T-helper 1 cell treated with Interleukin-12 subunit alpha and Interleukin-12 subunit beta and Interleukin-4 antibody, amounts not matched to agents 30 μg/mL and 1 μg/mL, for 36 hours (primary cell): ENCODE data around the gene RBM38.
A peak's percentile ranks its signal among the peaks of the same experiment; 100 is the strongest.
"Not testable (repeated sequence)": the region's sequence is repeated elsewhere in the genome, so short reads cannot be mapped to it uniquely, and the experiment has no call there.

Experiments
- H3K27ac Mint-ChIP-seq: one replicate; pipeline ENCODE4 v1.8.0; 2021; ENCODE audit warnings: mild to moderate bottlenecking, mixed read lengths
- H3K27me3 Mint-ChIP-seq: one replicate; pipeline ENCODE4 v1.8.0; 2021; ENCODE audit warnings: low read depth, mixed read lengths
- H3K36me3 Mint-ChIP-seq: one replicate; pipeline ENCODE4 v1.8.0; 2021; ENCODE audit warnings: low read depth, mixed read lengths
- H3K4me1 Mint-ChIP-seq: one replicate; pipeline ENCODE4 v1.8.0; 2021; ENCODE audit warnings: low read depth, mixed read lengths
- H3K4me3 Mint-ChIP-seq: one replicate; pipeline ENCODE4 v1.8.0; 2021; ENCODE audit warnings: mild to moderate bottlenecking, moderate library complexity, mixed read lengths
- H3K9me3 Mint-ChIP-seq: one replicate; pipeline ENCODE4 v1.8.0; 2021; ENCODE audit warnings: mixed read lengths

The RBM38 gene

GRCh38 chr20:57422254-57422653 is 31.1 kb downstream of the RBM38 start:
- Mint-ChIP-seq H3K4me1 (peaks cover 13% of the 10 kb centered on the region), H3K9me3 (no peaks in the 10 kb centered on the region), H3K36me3 (no peaks in the 10 kb centered on the region), H3K4me3 (no peak overlapping the region), H3K27ac (no peak overlapping the region), H3K27me3 (peaks cover 17% of the 10 kb centered on the region)

GRCh38 chr20:57425150-57426013 is 34.2 kb downstream of the RBM38 start:
- H3K9me3 Mint-ChIP-seq, result no peaks in the 10 kb centered on the region
- peaks cover 4% of the 10 kb centered on the region for H3K27me3 Mint-ChIP-seq
- no peak overlapping the region for H3K27ac Mint-ChIP-seq
- H3K4me3 Mint-ChIP-seq, result no peak overlapping the region
- peaks cover 17% of the 10 kb centered on the region for H3K4me1 Mint-ChIP-seq
- no peaks in the 10 kb centered on the region for H3K36me3 Mint-ChIP-seq

- no peak overlapping the region for H3K4me3 Mint-ChIP-seq
- peaks cover 19% of the 10 kb centered on the region for H3K4me1 Mint-ChIP-seq
- H3K27me3 Mint-ChIP-seq, result peaks cover 4% of the 10 kb centered on the region
- no peak overlapping the region for H3K27ac Mint-ChIP-seq
- no peaks in the 10 kb centered on the region for H3K36me3 Mint-ChIP-seq
- H3K9me3 Mint-ChIP-seq, result no peaks in the 10 kb centered on the region
These were observed 35.1 kb downstream of the RBM38 start for GRCh38 chr20:57426271-57426689.

- H3K27ac Mint-ChIP-seq, result no peak overlapping the region
- H3K36me3 Mint-ChIP-seq, result no peaks in the 10 kb centered on the region
- H3K4me3 Mint-ChIP-seq, result no peak overlapping the region
- H3K4me1 Mint-ChIP-seq, result peaks cover 22% of the 10 kb centered on the region
- H3K27me3 Mint-ChIP-seq, result peaks cover 4% of the 10 kb centered on the region
- no peaks in the 10 kb centered on the region for H3K9me3 Mint-ChIP-seq
These were observed 35.6 kb downstream of the RBM38 start for GRCh38 chr20:57426831-57427230.

- H3K27me3 Mint-ChIP-seq, result peaks cover 4% of the 10 kb centered on the region
- H3K4me1 Mint-ChIP-seq, result peaks cover 36% of the 10 kb centered on the region
- H3K36me3 Mint-ChIP-seq, result no peaks in the 10 kb centered on the region
- no peak overlapping the region for H3K4me3 Mint-ChIP-seq
- no peak overlapping the region for H3K27ac Mint-ChIP-seq
- no peaks in the 10 kb centered on the region for H3K9me3 Mint-ChIP-seq
These were observed 37.3 kb downstream of the RBM38 start for GRCh38 chr20:57428324-57429158.

GRCh38 chr20:57429159-57429496 is 37.9 kb downstream of the RBM38 start:
- H3K36me3 Mint-ChIP-seq, result peaks cover 4% of the 10 kb centered on the region
- peaks cover 4% of the 10 kb centered on the region for H3K27me3 Mint-ChIP-seq
- H3K4me1 Mint-ChIP-seq, result peaks cover 40% of the 10 kb centered on the region
- no peak overlapping the region for H3K4me3 Mint-ChIP-seq
- H3K9me3 Mint-ChIP-seq, result no peaks in the 10 kb centered on the region
- no peak overlapping the region for H3K27ac Mint-ChIP-seq

- H3K4me3 Mint-ChIP-seq, result no peak overlapping the region
- H3K36me3 Mint-ChIP-seq, result peaks cover 4% of the 10 kb centered on the region
- H3K27me3 Mint-ChIP-seq, result peaks cover under 1% of the 10 kb centered on the region
- H3K4me1 Mint-ChIP-seq, result peaks cover 43% of the 10 kb centered on the region
- H3K9me3 Mint-ChIP-seq, result no peaks in the 10 kb centered on the region
- H3K27ac Mint-ChIP-seq, result no peak overlapping the region
These were observed 38.5 kb downstream of the RBM38 start for GRCh38 chr20:57429580-57430200.

GRCh38 chr20:57430201-57430596 is 39.0 kb downstream of the RBM38 start:
- not testable (repeated sequence) for H3K4me3 Mint-ChIP-seq, H3K27ac Mint-ChIP-seq
- H3K4me1 Mint-ChIP-seq, result peaks cover 43% of the 10 kb centered on the region

GRCh38 chr20:57431539-57431835 is 40.3 kb downstream of the RBM38 start:
- Mint-ChIP-seq H3K27me3 (no peaks in the 10 kb centered on the region), H3K9me3 (no peaks in the 10 kb centered on the region), H3K27ac (peak overlapping the region; percentile 55), H3K4me3 (no peak overlapping the region), H3K36me3 (peaks cover 4% of the 10 kb centered on the region), H3K4me1 (peaks cover 45% of the 10 kb centered on the region)

More at GRCh38 chr20:57430201-57430596, 39.0 kb downstream of the RBM38 start:
- not testable (repeated sequence) for H3K27me3 Mint-ChIP-seq, H3K36me3 Mint-ChIP-seq, H3K9me3 Mint-ChIP-seq

GRCh38 chr20:57432480-57432861 is 41.3 kb downstream of the RBM38 start:
- Mint-ChIP-seq H3K4me1 (peaks cover 47% of the 10 kb centered on the region), H3K36me3 (peaks cover 4% of the 10 kb centered on the region), H3K27ac (peak overlapping the region; percentile 80), H3K27me3 (no peaks in the 10 kb centered on the region), H3K9me3 (no peaks in the 10 kb centered on the region), H3K4me3 (peak overlapping the region; percentile 48)

GRCh38 chr20:57432862-57433491 is 41.8 kb downstream of the RBM38 start:
- Mint-ChIP-seq H3K4me1 (peaks cover 47% of the 10 kb centered on the region), H3K9me3 (no peaks in the 10 kb centered on the region), H3K27me3 (no peaks in the 10 kb centered on the region), H3K36me3 (peaks cover 4% of the 10 kb centered on the region), H3K4me3 (peak overlapping the region; percentile 48), H3K27ac (peak overlapping the region; percentile 80)

- Mint-ChIP-seq H3K27me3 (no peaks in the 10 kb centered on the region), H3K27ac (peak overlapping the region; percentile 80), H3K4me1 (peaks cover 48% of the 10 kb centered on the region), H3K4me3 (peak overlapping the region; percentile 41), H3K36me3 (peaks cover 4% of the 10 kb centered on the region), H3K9me3 (no peaks in the 10 kb centered on the region)
These were observed 42.6 kb downstream of the RBM38 start for GRCh38 chr20:57433657-57434389.

- H3K4me1 Mint-ChIP-seq, result peaks cover 48% of the 10 kb centered on the region
- no peak overlapping the region for H3K4me3 Mint-ChIP-seq
These were observed 43.1 kb downstream of the RBM38 start for GRCh38 chr20:57434390-57434700.

GRCh38 chr20:57435105-57435497 is 43.9 kb downstream of the RBM38 start:
- Mint-ChIP-seq H3K27me3 (no peaks in the 10 kb centered on the region), H3K9me3 (no peaks in the 10 kb centered on the region), H3K36me3 (peaks cover 4% of the 10 kb centered on the region), H3K4me3 (no peak overlapping the region), H3K27ac (no peak overlapping the region), H3K4me1 (peaks cover 47% of the 10 kb centered on the region)

More at GRCh38 chr20:57434390-57434700, 43.1 kb downstream of the RBM38 start:
- no peaks in the 10 kb centered on the region for H3K27me3 Mint-ChIP-seq
- H3K9me3 Mint-ChIP-seq, result no peaks in the 10 kb centered on the region
- H3K36me3 Mint-ChIP-seq, result peaks cover 4% of the 10 kb centered on the region
- H3K27ac Mint-ChIP-seq, result peak overlapping the region; percentile 61
